CD4-positive, alpha-beta T cell treated with Interleukin-6 for 4 hours (primary cell): ENCODE data around the gene ZFC3H1.

ENCODE experiments used
- DNase-seq: peaks from one replicate; pipeline ENCODE4 v3.0.0-alpha.2; 2020; ENCODE audit warnings: mixed read lengths

The ZFC3H1 gene

DNA sequence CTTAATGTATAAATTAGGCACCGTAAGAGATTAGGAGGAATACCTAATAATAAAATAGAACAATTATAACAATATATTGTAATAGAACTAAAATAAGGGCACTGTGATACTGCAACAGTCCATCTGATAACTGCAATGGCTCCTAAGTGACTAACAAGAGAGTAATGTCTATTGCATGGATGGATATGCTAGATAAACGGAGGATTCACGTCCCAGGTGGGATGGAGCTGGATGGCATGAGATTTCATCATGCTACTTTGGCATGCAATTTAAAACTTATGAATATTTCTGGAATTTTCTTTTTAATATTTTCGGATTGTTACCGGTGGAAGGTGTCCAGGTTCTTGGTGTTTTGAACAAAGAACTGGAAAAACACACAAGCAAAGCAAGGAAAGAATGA, 20.0 kb upstream of the ZFC3H1 start:
- no peak for DNase-seq

DNA sequence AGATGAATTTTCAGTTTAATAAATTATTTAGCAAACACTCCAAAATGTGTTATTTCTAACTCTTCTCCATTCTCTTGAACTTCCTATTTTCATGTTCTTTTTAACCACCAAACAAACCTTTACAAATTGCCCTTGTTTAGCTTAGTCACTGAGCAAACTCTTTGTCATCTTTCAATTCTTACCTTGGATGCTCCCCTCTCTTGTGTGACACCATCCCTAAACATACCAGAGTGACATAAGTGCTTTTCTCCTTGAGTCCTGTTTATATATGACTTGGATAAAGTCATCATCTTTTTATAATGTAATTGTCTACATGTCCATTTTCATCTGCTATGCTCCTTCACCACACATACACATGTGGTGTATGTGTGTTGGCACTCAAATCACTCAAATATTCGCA, 18.8 kb upstream of the ZFC3H1 start:
- DNase-seq, result no peak

DNA sequence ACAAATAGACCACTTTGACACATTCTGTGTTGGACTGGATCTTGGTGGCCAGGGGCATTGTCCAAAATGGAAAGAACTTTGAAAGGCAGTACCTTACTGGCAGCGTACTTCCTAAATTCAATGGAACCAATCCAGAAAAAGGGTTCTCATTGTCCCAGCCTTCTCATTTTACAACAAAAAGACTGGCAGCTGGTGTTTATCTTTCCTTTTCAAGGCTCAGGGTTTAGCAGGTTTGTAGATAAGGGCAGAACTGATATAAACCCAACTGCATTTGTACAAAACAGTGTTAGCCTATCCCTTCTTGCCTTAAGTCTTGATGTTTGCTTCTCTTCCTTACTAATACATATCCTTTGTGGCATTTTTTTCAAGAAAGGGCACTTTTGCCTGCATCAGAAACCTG, 8.2 kb upstream of the ZFC3H1 start:
- DNase-seq, result no peak

DNA sequence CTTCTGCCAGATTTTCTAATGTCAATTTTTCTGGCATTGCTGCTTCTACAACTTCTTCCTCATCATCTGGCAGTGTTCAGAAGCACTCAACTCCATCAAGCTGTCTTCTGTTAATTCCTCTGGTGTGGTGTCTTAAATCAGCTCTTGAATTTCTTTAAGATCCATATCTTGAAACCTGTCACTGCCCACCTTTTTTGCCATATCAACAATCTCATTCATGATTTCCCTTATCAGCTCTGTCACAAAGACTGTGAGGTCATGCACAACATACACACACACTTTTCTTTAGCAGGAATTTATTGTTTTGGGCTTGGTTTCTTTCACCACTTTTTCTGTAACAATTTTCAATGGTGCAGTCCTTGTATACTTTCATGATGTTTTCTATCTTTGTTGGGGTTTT, 7.7 kb upstream of the ZFC3H1 start:
- no peak for DNase-seq

DNA sequence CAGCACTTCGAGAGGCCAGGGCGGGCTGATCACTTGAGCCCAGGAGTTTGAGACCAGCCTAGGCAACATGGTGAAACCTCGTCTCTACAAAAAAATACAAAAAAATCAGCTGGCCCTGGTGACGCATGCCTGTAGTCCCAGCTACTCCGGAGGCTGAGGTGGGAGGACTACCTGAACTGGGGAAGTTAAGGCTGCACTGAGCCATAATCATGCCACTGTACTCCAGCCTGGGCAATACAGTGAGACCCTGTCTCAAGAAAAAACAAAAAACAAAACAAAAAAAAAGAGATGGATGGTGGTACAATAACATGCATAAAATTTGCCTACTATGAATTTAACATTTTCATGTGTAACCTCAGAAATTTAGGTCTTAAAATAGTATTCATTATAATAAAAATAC, 2.6 kb upstream of the ZFC3H1 start:
- no peak for DNase-seq

DNA sequence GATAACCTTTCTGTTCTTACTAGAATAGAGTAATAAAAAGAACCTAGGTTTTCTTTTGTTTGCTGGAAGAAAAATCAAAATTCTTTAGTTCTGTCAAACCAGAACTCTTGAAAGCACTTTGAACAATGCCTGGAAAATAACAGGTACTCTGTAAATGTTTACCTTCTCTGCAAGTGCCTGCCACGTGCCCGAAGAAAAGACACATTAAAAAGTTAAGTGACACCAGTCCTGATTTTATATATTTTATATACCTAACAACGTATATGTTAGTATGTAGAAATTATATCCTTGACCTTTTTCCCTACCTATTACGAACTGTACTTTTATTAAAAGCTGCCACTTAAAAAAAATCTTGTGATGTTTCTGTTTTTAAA, 1.4 kb upstream of the ZFC3H1 start:
- DNase-seq, result no peak

DNA sequence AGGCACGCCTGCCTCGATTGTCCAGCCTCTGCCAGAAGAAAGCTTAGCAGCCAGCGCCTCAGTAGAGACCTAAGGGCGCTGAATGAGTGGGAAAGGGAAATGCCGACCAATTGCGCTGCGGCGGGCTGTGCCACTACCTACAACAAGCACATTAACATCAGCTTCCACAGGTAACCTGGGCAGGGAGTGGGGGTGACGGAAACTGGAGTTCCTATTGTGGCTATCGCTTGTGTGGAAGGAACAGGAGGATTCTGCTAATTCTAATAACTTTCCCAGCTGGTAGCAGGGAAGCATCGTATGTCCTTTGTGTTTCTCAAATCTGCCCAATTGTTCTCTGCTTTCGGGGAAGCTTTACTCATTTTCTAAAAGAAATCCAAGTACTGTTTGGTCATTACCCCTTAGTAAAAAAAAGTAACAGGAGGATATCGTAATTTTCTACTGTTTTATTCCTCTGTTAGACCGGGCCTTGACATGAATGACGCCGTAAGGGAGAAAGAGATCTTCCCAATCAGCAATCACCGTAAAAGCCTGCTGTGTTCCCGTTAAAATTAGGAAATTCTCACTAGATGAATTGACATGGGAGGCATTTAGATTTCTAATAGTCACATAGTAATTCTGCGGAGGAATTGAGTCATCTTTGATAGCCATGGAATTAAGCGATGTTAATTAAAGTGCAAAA, 902 bp upstream of the ZFC3H1 start:
- no peak for DNase-seq

DNA sequence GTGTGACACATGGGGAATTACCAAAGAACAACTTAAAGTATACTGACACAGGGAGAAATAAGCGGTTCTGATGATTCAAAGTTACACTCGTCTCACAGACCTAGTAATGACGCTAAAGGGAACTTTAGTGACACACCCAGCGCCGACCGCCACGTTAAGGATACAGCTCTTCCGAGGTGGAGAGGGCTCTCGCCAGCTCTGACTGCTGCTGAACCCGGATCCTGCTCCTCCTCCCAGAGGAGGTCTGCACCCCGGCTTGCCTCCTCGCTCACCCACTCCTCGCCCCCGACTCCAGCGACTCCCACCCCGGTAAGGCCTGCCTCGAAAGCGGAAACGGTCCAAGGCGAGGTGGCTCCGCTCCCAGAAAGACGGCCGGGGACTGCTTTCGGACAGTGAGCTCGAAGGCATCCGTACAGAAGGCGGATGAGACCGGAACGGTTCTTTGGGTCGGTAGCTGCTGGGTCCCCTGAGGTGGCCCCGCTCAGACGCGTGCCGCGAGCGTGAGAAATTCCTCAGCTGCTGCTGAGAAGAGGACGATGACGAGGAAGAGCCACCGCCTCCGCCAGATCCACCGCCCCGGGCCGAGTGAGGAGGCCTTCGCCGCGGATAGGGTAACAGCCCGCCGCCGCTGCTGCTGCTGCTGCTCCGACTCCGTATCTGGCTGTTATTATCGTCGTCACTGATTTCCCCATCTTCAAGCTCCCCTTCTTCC, 643 bp downstream of the ZFC3H1 start:
- peak; percentile 71 for DNase-seq

DNA sequence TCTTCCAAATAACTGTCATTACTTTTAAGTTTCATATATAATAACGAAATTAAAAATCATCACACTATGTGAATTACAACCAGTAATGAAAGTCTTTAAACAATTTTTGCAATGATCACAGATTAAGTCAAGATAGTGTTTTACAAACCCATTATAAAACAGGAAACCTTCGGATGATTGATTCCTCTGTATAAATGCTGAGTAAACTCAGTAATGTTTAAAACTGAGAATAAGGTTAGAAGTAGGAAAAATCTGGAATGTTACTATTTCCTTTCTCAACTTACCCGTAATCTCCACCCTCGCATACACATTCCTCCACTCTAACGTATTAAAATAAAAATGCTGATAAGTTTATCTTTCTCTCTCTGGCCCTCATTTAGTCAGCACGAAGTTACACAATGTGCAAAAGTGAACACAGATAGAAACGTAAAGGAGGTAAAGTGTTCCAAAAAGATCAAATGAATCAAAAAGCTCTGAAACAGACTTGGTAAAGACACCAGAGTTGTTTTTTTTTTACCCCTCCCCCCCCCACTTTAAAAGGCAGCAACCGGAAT, 1.6 kb downstream of the ZFC3H1 start:
- DNase-seq, result no peak

DNA sequence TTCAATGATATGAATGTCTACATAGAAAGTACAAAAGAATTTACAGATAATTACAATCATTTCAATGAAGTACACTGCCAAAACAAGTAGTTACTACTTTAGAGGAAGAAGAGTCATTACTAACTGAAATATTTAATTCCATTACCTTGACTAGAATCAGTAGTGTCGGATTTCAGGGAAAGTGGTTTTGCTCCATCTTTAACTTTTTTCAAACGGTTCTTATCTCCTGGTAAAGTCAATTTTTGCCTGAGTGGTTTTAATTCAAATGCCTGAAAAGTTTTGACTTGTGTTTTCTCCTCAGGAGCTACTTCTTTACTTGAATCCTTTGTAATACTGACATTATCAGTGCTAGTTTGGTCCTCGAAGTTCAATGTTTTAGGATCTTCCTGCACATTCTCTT, 6.9 kb downstream of the ZFC3H1 start:
- DNase-seq, result no peak

DNA sequence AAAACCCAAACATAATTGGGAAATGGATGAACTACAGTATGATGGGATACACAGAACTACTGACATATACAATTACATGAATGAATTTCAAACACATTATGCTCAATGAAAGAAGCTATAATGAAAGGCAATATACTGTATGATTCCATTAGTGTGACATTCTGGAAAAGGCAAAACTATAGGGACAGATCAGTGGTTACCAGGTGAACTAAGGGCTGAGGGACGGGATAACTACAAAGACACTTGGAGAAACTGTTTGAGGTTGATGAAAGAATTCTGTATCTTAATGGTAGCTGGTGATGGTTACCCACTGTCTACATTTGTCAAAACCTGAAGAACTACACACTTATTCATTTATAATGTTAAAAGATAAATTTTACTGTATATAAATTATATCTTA, 7.7 kb downstream of the ZFC3H1 start:
- no peak for DNase-seq

DNA sequence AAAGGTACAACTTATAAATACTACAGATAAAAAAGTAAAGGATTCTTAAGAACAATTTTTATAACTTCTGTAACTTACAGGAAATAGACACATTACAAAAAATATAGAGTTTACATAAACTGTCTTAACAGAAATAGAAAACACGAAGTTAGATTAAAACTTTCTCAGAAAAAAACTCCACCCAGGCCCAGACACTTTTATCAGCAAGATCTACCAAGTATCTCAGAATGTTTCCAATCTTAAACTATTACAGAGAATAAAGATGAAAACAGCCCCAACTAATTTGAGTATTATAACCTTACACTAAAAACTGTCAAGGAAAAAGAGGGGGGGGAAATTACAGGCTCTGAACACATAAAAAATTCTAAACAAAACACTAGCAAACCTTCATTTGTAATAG, 8.2 kb downstream of the ZFC3H1 start:
- no peak for DNase-seq

DNA sequence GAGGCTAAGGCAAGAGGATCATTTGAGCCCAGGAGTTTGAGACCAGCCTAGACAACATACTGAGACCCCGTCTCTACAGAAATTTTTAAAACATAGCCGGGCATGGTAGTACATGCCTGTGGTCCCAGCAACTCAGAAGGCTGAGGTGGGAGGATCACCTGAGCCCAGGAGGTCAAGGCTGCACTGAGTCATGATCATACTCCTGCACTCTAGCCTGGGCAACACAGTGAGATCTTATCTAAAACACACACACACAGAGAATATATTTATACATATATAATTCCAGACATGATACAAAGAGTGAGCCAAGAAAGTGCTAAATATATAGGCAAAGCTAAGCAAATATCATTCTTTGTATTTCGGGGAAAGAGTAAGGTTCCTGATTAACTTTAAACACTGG, 9.4 kb downstream of the ZFC3H1 start:
- no peak for DNase-seq

DNA sequence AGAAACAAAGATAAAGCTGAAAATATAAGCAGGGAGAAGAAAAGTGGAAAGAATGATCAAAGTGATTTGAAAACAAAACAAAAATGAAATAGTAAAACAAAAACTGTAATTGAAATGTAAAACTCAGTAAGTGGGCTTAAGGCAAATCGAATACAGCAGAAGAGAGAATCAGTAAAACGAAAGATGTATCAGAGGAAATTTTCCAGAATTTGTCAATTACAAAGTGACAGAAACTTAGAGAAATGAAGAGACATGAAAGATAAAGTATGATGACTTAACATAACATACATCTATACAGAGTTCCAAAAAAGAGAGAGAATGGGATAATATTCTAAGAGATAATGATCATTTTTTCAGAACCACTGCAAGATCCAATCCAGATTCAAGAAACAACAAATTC, 10.5 kb downstream of the ZFC3H1 start:
- no peak for DNase-seq

DNA sequence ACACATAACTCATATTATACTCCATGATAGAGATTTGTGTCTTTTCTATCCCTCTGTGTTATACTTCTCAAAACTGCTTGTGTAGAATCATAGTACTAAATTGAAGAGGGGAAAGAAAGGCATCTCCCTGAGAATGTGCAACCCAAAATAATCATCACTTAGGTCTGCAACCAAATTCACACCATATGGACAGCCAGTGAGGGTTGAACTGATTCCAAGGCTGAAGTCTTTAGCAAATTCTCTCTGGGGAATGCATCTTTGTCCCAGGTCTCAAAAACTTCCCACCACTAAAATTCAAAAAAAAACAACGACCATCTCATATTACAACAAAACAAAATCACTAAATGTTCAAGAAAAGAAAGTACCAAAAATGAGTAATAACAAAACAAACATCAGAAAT, 11.0 kb downstream of the ZFC3H1 start:
- no peak for DNase-seq

DNA sequence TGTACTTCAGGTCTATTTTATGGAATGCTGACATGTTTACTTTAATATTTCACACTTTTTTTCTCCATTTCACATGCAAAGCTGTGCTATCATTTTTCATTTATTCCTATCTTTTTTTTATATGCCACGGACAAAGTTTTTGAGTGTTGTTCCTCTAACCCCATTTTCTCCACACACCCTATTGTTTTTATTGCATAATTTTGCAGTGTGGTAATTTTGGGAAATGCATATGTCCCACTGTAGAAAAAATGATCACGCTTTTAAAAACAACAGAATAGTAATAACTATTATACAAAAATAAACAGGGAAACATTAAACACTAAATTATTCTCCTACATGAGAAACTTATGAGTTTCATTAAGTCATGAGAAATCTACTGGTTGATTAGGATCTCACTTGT, 14.2 kb downstream of the ZFC3H1 start:
- DNase-seq, result no peak

DNA sequence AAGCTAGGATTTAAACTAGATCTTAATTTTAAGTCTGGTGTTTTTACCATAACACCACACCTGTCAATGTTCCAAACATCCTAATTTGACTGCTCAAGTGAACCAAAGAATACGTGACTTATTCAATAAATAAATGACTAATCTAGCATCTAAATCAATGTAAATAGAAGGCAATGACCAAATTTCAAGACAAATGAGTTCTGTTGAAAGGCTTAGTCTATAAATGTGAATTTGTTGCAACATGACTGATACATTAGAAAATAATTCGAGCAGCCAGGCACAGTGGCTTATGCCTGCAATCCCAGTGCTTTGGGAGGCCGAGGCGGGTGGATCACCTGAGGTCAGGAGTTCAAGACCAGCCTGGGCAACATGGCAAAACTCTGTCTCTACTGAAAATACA, 15.1 kb downstream of the ZFC3H1 start:
- no peak for DNase-seq

DNA sequence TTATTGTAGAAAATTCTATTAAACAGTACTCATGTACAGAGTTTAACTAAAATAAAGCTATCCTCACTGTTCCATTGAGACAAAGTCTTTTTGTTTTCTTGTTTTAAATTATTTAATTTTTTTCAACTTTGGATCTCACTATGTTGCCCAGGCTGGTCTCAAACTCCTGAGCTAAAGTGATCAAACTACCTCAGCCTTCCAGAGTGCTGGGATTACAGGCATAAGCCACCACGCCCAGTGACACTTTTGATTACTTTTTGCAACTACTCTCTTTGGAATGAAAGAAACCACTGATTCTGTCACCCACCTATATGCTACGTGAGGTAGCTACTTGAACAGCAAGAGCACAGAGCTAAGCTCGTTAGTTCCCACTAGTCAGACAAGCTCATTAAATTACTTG, 17.1 kb downstream of the ZFC3H1 start:
- DNase-seq, result no peak

DNA sequence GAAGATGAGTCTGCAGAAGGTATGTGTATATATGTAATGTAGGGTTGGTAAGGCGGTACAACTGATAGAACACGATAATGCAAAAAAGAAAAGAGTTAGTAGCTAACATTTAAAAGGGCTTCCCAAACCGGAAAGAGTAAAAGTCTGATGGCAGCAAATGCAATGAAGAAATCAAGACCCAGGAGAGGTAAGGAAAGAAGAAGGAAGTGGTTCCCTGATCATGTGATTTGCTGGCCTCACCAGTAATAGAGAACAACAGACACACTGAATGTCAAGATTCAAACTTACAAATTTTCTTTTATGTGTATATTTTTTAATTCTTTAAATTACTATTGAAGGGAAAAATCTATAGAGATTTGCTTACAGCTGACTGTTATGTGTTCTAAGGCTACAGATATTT, 18.4 kb downstream of the ZFC3H1 start:
- no peak for DNase-seq

DNA sequence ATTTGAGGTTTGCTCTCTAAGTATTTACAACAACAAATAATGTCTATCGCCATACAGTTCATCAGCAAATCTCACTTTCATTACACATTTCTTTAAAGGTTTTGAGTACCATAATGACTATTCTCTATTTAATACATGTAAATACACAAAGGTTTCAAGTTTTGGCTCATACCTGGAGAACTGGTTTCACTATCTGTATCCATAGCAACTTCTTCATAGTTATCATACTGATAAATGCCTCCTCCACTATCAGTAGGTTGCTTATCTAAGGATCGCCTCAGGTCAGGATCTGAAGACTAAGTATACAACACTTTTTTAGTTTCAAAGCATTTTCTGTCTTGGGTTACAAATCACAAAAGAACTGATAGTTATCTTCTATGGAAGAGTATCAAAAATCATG, 21.4 kb downstream of the ZFC3H1 start:
- no peak for DNase-seq

DNA sequence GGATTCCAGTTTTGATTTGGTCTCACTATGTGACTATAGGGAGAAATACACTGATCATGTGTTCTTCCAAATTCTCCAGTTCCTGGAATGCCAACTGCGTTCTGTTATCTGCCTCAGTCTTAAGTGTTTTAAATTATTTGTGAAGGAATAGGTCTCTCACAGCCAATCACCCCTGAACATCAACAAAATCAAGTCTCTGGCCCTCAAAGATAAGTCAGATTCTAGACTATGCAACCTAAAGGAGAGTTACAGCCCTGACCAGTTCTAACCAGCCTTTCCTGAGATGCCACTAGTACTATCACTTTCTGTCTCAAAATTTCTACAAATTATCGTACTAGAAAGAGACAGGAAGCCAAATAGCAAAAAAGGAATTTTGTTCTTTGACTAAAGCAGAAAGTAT, 22.3 kb downstream of the ZFC3H1 start:
- DNase-seq, result no peak

DNA sequence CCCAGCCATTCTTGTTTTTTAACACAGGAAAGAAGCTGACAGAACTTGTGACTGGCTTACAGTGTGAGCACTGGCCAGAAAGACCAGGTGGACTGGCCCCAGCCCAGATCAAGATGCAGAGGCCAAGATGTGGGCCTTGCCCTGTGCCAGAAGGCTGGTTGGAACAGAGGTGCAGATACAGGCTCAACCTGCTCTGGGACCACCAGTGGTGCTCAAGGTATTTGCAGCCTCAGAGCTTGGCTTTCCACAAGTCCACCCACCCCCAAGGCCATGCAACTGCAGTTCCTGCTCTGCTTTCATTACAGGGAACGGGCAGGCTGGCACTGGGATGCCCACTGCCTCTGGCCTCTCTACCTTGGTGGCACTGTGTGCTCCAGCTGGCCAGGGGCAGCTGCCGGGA, 23.3 kb downstream of the ZFC3H1 start:
- DNase-seq, result no peak

DNA sequence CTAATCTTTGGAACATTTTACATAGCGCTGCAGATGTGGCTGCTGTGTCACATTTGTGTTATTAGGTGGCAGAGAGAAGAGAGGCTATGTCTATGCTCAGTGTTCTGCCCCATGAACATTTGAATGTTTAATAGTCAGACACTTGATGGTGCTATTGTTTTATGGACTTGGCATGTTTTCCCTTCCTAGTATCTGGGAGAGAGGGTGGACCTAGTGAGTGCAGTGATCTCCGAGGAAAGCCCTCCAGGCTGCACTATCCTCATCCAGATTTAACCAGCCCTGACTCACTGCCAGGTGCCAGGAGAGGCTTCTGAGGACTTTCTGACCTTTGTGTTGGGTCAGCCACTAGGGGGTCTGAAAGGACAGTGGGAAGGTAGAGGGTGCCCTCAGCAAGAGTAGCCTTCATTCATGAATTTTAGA, 24.3 kb downstream of the ZFC3H1 start:
- no peak for DNase-seq

DNA sequence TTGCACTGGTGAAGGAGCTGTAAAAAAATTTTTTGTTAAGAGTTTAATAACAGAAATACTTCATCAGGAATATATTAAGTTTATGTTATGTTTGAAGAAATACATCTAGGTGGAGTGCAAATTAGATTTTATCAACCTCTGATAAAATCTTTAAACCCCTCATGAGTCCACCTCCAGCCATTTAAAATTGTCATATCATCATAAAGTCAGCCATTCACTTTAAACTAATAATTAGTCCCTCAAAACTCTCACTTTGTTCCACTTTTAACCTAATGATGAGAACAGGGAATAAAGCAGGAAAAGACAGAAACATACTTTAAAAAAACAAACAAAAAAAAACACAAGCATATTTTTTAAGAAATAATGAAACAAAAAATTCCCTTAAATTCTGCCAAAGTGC, 25.1 kb downstream of the ZFC3H1 start:
- no peak for DNase-seq

DNA sequence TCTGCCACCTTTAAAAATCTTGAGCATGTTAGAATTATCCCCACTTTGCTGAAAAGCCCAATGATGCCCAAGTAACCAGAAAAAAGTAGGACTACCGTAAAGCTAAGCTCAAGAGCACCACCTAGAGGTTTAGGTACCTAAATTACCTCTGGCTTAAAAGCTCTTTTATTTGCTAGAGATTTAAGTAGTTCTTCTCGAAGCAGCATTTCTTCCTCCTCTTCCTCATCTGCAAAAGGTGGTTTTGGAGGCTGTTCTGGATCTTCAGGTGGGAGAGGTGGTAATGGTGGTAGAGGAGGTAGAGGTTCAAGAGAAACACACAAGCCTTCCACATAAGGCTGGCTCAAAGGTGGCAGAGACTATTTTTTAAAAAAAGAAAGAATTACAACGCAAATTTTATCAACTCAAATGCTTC, 26.9 kb downstream of the ZFC3H1 start:
- DNase-seq, result peak; percentile 8
